Fibroblast of villous mesenchyme (primary cell): ENCODE results near the gene DMXL2. TPM values are rescaled to one million over a fixed set of nuclear protein-coding genes. Genes with fewer than 3 reads are reported as not detected.

Experiments used
- DNase-seq: peaks from one replicate; pipeline ENCODE4 v3.0.0-alpha.2; 2010; ENCODE audit warnings: low read depth
- H3K4me3 ChIP-seq: 2 replicates; pipeline ENCODE4 v1.5.1; 2011; ENCODE audit warnings: low read depth, mild to moderate bottlenecking, low read length
- CTCF ChIP-seq: IDR thresholded peaks from 2 replicates; pipeline ENCODE4 v1.5.1; 2012; ENCODE audit warnings: low read depth, mild to moderate bottlenecking, low read length; ENCODE audit not compliant: insufficient read depth
- total RNA-seq: library from RNA; depleted of rRNA; stranded (reverse); fragments of >200 nt; gene quantifications from 2 replicates; pipeline ENCODE4 v1.2.3, GENCODE V29; 2012

The DMXL2 gene, protein sequence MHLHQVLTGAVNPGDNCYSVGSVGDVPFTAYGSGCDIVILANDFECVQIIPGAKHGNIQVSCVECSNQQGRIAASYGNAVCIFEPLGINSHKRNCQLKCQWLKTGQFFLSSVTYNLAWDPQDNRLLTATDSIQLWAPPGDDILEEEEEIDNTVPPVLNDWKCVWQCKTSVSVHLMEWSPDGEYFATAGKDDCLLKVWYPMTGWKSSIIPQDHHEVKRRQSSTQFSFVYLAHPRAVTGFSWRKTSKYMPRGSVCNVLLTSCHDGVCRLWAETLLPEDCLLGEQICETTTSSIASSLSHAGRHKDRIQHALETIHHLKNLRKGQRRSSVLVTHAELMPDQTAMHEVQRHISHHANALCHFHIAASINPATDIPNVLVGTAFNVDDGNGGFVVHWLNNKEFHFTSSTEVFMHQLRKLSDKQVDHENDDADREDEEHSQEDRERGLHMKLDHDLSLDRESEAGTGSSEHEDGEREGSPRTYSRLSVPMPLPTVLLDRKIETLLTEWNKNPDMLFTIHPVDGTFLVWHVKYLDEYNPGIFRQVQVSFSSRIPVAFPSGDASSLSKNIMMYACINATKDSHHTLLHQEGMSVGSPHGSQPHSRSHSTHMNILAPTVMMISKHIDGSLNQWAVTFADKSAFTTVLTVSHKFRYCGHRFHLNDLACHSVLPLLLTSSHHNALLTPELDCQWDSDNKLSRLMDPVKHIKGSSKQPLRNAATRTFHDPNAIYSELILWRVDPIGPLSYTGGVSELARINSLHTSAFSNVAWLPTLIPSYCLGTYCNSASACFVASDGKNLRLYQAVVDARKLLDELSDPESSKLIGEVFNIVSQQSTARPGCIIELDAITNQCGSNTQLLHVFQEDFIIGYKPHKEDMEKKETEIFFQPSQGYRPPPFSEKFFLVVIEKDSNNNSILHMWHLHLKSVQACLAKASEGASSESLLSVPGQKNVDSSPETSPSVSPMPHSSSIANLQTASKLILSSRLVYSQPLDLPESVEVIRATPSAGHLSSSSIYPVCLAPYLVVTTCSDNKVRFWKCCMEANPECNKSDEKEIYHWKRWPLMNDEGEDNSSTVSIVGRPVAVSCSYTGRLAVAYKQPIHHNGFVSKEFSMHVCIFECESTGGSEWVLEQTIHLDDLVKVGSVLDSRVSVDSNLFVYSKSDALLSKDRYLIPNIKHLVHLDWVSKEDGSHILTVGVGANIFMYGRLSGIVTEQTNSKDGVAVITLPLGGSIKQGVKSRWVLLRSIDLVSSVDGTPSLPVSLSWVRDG (N-terminal part only)
- total RNA-seq, result 35.1 and 56.1 TPM in 2 replicates

DNA sequence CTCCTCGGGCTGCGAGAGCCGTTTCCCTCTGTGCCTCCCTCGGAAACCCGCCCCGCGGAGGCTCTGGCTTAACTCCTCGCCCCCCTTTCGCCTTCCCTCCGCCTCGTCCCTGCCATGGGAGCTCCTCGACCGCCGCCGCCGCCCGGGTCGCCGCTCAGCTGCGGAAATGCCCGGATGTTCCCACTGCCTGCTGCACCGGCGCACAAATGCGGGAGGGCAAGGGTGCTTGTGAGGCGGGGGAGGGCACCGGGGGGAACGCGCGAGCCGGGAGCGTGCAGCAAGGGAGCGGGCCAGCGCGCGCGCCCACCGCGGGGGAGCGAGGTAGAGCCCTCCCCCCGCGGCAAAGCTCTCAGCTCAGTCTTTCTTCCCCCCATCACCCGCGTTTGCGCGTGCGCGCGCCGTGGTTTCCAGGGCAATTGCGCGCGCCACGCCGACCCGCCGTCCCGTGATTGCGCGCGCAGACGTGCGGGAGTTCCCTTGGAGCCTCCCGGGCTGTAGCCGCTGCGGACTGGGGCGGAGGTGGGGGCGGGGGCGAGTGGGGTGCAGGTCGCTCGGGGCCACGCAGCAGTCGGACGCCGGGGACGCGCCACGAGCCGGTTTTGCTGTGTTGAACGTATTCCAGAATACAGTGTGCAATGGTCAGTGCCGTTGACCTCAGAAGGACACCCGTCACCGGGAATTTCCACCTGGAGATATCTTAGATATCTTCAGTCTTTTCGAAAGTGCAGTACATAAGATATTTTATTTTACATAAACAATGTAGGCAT is at the start of gene DMXL2:
Gene DMXL2 (minus strand): TSS at position 168 of the 767 bp plus-strand sequence. CDS start 226 bp downstream, outside the sequence.
- H3K4me3 ChIP-seq, result peak within 1 kb of the TSS; percentile 86
- DNase-seq, result peak; percentile 91
- TF ChIP-seq CTCF, result no peak

DNA sequence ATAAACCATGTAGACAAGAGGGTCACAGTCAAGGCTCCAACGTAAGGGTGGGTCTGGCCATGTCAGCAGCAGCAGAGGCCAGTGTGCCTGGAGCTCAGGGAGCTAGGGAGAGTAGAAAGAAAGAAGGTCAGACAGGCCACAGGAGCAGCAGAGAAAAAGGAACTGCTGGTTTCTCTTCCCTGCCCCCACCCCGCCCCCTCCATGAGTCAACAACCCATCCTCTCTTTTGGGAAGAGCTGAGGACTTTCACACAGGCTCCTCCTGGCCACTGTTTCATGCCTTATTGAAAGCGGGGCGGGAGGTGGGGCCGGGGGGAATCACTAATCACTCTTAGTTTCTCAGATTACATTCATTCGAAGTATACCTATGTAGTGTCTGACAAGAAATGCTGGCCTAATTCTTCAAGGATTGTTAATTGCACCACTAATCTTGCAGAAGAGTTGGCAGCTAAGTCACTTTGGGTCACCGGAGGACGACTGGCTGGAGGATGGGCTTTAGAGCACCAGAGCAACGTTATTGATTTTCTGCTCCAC is 49.6 kb upstream of the DMXL2 start:
- H3K4me3 ChIP-seq, result no peak overlapping the region
- DNase-seq, result no peak
- TF ChIP-seq CTCF, result no peak

DNA sequence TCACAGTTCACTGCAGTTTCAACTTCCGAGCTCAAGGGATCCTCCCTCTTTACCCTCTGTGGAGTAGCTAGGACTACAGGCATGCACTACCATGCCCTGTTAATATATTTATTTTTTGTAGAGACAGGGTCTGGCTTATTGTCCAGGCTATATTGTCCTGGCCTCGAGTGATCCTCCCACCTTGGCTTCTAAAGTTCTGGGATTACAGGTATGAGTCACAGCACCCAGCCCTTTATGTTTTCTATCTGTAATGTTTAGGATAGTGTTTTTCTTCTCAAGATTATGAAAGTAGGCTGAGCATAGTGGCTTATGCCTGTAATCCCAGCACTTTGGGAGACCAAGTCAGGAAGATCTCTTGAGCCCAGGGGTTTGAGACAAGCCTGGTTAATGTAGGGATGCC is 46.8 kb upstream of the DMXL2 start:
- no peak for DNase-seq
- H3K4me3 ChIP-seq, result no peak overlapping the region
- TF ChIP-seq CTCF, result no peak

- TF ChIP-seq CTCF, result no peak
- DNase-seq, result no peak
- H3K4me3 ChIP-seq, result no peak overlapping the region
These were observed 45.9 kb upstream of the DMXL2 start for GRCh38 chr15:51668446-51668845.

DNA sequence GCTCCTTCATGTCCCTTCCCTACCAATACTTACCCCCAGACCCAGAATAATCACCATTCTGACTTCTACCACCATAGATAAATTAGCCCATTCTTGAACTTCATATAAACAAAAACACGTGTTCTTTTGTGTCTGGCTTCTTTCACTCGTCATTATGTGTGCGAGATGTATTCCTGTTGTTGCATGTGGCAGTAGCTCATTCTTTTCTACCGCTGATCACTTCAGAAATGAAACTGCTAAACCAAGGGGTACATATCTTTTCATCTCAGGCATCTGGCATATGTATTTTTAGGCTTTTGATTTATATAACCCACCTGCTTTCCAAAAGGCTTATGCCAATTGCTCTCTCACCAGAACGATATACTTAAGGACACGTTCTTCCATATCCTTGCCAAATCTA is 44.9 kb upstream of the DMXL2 start:
- TF ChIP-seq CTCF, result no peak
- no peak for DNase-seq
- H3K4me3 ChIP-seq, result no peak overlapping the region
